NCI-H460 (cell line): ENCODE results near the gene PRMT1. TPM values are rescaled to one million over a fixed set of nuclear protein-coding genes. Genes with fewer than 3 reads are reported as not detected.
"Not testable (repeated sequence)": the region's sequence is repeated elsewhere in the genome, so short reads cannot be mapped to it uniquely, and the experiment has no call there.

Experiments
- DNase-seq: peaks from one replicate; pipeline ENCODE4 v3.0.0-alpha.2; 2016; ENCODE audit warnings: low read depth; ENCODE audit errors: extremely low read depth
- small RNA-seq, 2 experiments: library from RNA; depleted of rRNA; stranded (forward); fragments of <200 nt; gene quantifications; one replicate each; pipeline ENCODE3, GENCODE V24; 2014
- total RNA-seq: library from RNA; depleted of rRNA; stranded (reverse); fragments of >200 nt; shearing (Covaris generic); gene quantifications from 2 replicates; pipeline ENCODE4 v1.2.3, GENCODE V29; 2014; rRNA removed

PRMT1 gene
- total RNA-seq, 1 experiment from 2014 or later = 228 TPM

GRCh38 chr19:49713236-49713845, 36.3 kb downstream of the PRMT1 start:
- no peak for DNase-seq

- no peak for DNase-seq
Measured at GRCh38 chr19:49716154-49716553, 39.1 kb downstream of the PRMT1 start.

DNA sequence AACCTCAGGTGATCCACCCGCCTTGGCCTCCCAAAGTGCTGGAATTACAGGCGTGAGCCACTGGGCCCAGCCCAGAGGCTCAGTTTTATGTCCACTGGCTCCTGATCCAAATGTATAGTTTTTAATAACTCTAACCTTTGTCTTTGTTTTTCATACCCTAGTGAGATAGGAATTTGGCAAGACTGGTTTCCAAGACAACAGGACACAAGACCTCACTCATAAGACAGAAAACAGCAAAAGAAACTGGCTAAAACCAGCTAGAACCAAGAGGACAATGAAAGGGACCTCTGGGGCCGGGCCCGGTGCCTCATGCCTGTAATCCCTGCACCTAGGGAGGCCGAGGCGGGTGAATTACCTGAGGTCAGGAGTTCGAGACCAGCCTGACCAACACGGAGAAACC, 41.4 kb downstream of the PRMT1 start:
- no peak for DNase-seq

DNA sequence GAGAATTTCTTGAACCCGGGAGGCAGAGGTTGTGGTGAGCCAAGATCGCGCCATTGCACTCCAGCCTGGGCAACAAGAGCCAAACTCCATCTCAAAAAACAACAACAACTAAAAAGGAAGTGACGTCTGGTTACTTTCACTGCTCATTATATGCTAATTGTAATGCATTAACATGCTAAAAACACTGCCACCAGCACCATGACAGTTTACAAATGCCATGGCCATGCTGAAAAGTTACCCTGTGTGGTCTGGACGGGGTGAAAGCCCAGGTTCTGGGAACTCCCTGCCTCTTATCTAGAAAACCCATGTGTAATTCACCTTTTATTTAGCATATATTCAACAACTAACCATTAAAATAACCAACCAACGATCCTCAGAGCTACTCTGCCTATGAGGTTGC, 41.9 kb downstream of the PRMT1 start:
- DNase-seq = no peak

DNA sequence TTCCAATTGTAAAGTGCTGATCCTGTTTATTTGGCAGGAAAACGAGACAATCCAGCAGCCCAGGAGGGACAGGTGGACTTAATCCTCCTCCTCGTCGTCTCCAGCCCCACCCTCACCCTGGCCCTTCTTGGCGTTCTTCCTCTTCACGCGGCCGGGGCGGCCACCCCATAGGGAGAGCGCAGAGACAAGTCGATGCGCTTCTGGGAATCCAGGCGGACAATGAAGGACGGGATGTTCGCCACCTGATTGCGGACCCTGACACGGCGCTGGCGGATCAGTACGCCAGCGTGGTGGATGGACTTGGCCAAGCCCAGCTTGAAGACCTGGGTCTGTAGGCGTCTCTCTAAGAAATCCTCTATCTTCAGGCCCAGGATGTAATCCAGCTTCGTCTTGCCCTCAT, 42.3 kb downstream of the PRMT1 start:
- DNase-seq = not testable (repeated sequence)

GRCh38 chr19:49727217-49728030, 50.4 kb downstream of the PRMT1 start:
- DNase-seq = no peak

- DNase-seq = no peak
Measured at GRCh38 chr19:49730166-49730565, 53.1 kb downstream of the PRMT1 start.

Small RNA genes lying within 50 kb of the gene (small RNA-seq; reads per million reads assigned to genes)
- 0 to 0.23 reads per million in 2 experiments for gene MIR5088

Other genes with a start within 250 kb of the PRMT1 start
- gene SLC17A7, start 235.7 kb upstream of the PRMT1 start, total RNA-seq = 0.17 TPM in 1 of 2 replicates, not detected in the other
- 48.5 and 69.4 TPM in 2 replicates for gene PIH1D1, start 225.5 kb upstream of the PRMT1 start, total RNA-seq
- gene ALDH16A1, start 224.0 kb upstream of the PRMT1 start, total RNA-seq = 24.7 and 32.4 TPM in 2 replicates
- 0.12 and 0.35 TPM in 2 replicates for gene FLT3LG, start 203.1 kb upstream of the PRMT1 start, total RNA-seq
- 3,401 and 3,992 TPM in 2 replicates for gene RPL13A, start 189.7 kb upstream of the PRMT1 start, total RNA-seq
- gene RPS11, start 180.8 kb upstream of the PRMT1 start, total RNA-seq = 2,280 and 2,727 TPM in 2 replicates
- 0.77 TPM in 1 of 2 replicates, not detected in the other for gene FCGRT, start 164.6 kb upstream of the PRMT1 start, total RNA-seq
- 3.1 and 5.6 TPM in 2 replicates for gene RCN3, start 149.3 kb upstream of the PRMT1 start, total RNA-seq
- gene NOSIP, start 96.7 kb upstream of the PRMT1 start, total RNA-seq = 21.8 and 31.8 TPM in 2 replicates
- gene PRRG2, start 96.0 kb upstream of the PRMT1 start, total RNA-seq = 0.14 TPM in 1 of 2 replicates, not detected in the other
- gene PRR12, start 86.1 kb upstream of the PRMT1 start, total RNA-seq = 2.1 and 3.0 TPM in 2 replicates
- 17.2 and 19.6 TPM in 2 replicates for gene RRAS, start 37.1 kb upstream of the PRMT1 start, total RNA-seq
- gene SCAF1, start 35.1 kb upstream of the PRMT1 start, total RNA-seq = 8.3 and 12.3 TPM in 2 replicates
- 36.5 and 38.0 TPM in 2 replicates for gene IRF3, start 11.4 kb upstream of the PRMT1 start, total RNA-seq
- 16.4 and 17.5 TPM in 2 replicates for gene BCL2L12, start 11.3 kb upstream of the PRMT1 start, total RNA-seq
- gene ADM5, start 12.3 kb downstream of the PRMT1 start, total RNA-seq = 3.1 and 3.2 TPM in 2 replicates
- gene CPT1C, start 13.8 kb downstream of the PRMT1 start, total RNA-seq = 1.7 and 2.2 TPM in 2 replicates
- gene TSKS, start 86.0 kb downstream of the PRMT1 start, total RNA-seq = not detected in 2 replicates
- 25.6 and 29.1 TPM in 2 replicates for gene AP2A1, start 89.7 kb downstream of the PRMT1 start, total RNA-seq
- 0.14 and 1.0 TPM in 2 replicates for gene FUZ, start 136.0 kb downstream of the PRMT1 start, total RNA-seq
- 12.5 and 13.4 TPM in 2 replicates for gene MED25, start 141.0 kb downstream of the PRMT1 start, total RNA-seq
- gene PTOV1, start 173.9 kb downstream of the PRMT1 start, total RNA-seq = 24.9 and 25.8 TPM in 2 replicates
- 22.3 and 31.4 TPM in 2 replicates for gene PNKP, start 190.3 kb downstream of the PRMT1 start, total RNA-seq
- 16.2 and 17.0 TPM in 2 replicates for gene AKT1S1, start 200.1 kb downstream of the PRMT1 start, total RNA-seq
- gene TBC1D17, start 200.4 kb downstream of the PRMT1 start, total RNA-seq = 6.9 and 9.5 TPM in 2 replicates
- gene IL4I1, start 219.6 kb downstream of the PRMT1 start, total RNA-seq = not detected in 2 replicates